B cell (primary cell): ENCODE data around the gene RTL5. TPM values are rescaled to one million over a fixed set of nuclear protein-coding genes. Genes with fewer than 3 reads are reported as not detected.

ENCODE experiments used
- ATAC-seq: fragments of 200-7000 bp; cut with Tn5 transposase; one replicate; pipeline ENCODE4 v1.10.0; 2021; ENCODE audit warnings: low read depth, mild to moderate bottlenecking, moderate number of reproducible peaks, moderate library complexity
- CTCF ChIA-PET: fragments of 350-600 bp; sonication (Branson Sonifier 250); formaldehyde crosslinking; loops from one replicate; lab custom pipeline; 2021; ENCODE audit warnings: antibody characterized with exemption, inconsistent platforms; lab: Charles Lee
- POLR2A ChIA-PET: fragments of 350-600 bp; sonication (Branson Sonifier 250); formaldehyde crosslinking; loops from one replicate; lab custom pipeline; 2021; ENCODE audit warnings: antibody characterized with exemption; lab: Charles Lee
- DNase-seq: peaks from one replicate; pipeline ENCODE4 v3.0.0; 2013
- H2AFZ ChIP-seq: 2 replicates; pipeline ENCODE4 v1.6.1; 2012; ENCODE audit warnings: mild to moderate bottlenecking, low read depth, low read length; ENCODE audit not compliant: insufficient read depth, poor library complexity, severe bottlenecking
- H3K27ac ChIP-seq, 2 donors: 1 replicate in 1 of 2; 2 replicates in 1 of 2; pipeline ENCODE4 v1.5.1; 2012 to 2013; ENCODE audit warnings: low read length in 2 of 2, mild to moderate bottlenecking in 2 of 2, moderate library complexity in 1 of 2
- H3K27me3 ChIP-seq, 4 experiments: fragments of 200-600 bp in 1 of 4; sonication (generic) in 1 of 4; replicated peaks in 1 of 4; 1 replicate in 2 of 4; 2 replicates in 2 of 4; pipeline versions ENCODE4 v1.6.1 to v1.7.0; 2013 to 2016; ENCODE audit warnings: low read length in 3 of 4, mild to moderate bottlenecking in 2 of 4, mixed read lengths in 1 of 4, moderate library complexity in 1 of 4; ENCODE audit not compliant: insufficient read depth in 4 of 4, control insufficient read depth in 3 of 4; ENCODE audit errors: control extremely low read depth in 1 of 4
- H3K36me3 ChIP-seq, 2 experiments: replicated peaks in 1 of 2; 1 replicate in 1 of 2; 2 replicates in 1 of 2; pipeline versions ENCODE4 v1.6.1 to v1.7.1; 2013; ENCODE audit warnings: low read length in 1 of 2; ENCODE audit not compliant: insufficient read depth in 2 of 2, control insufficient read depth in 1 of 2; ENCODE audit errors: control extremely low read depth in 1 of 2, extremely low read depth in 1 of 2
- H3K4me1 ChIP-seq, 2 donors: fragments of 200-600 bp in 1 of 2; sonication (generic) in 1 of 2; 1 replicate in 1 of 2; 2 replicates in 1 of 2; pipeline versions ENCODE4 v1.5.1 to v1.6.1; 2013 to 2017; ENCODE audit warnings: low read length in 2 of 2; ENCODE audit not compliant: control insufficient read depth in 2 of 2, insufficient read depth in 2 of 2
- H3K4me2 ChIP-seq: replicated peaks from 2 replicates; pipeline ENCODE3; 2012; ENCODE audit warnings: mild to moderate bottlenecking, low read depth, low read length; ENCODE audit not compliant: poor library complexity, severe bottlenecking
- H3K4me3 ChIP-seq, 5 experiments: fragments of 200-600 bp in 1 of 5; sonication (generic) in 1 of 5; 1 replicate in 3 of 5; 2 replicates in 2 of 5; pipeline versions ENCODE4 v1.5.1 to v1.7.0; 2011 to 2016; ENCODE audit warnings: low read length in 4 of 5, mild to moderate bottlenecking in 4 of 5, low read depth in 2 of 5, control low read depth in 1 of 5, moderate library complexity in 1 of 5; ENCODE audit not compliant: insufficient read depth in 1 of 5; ENCODE audit errors: control extremely low read depth in 1 of 5, extremely low read depth in 1 of 5
- H3K79me2 ChIP-seq: fragments of 200-600 bp; sonication (generic); one replicate; pipeline ENCODE4 v1.6.0; 2016; ENCODE audit warnings: low read length; ENCODE audit not compliant: control insufficient read depth, insufficient read depth
- H3K9ac ChIP-seq: fragments of 200-600 bp; sonication (generic); 2 replicates; pipeline ENCODE4 v1.6.1; 2017; ENCODE audit warnings: mild to moderate bottlenecking, low read length, moderate library complexity
- H3K9me3 ChIP-seq, 3 donors: one replicate each; pipeline versions ENCODE4 v1.6.1 to v1.7.1; 2013; ENCODE audit warnings: low read length in 2 of 3; ENCODE audit not compliant: control insufficient read depth in 2 of 3, insufficient read depth in 1 of 3; ENCODE audit errors: control extremely low read depth in 1 of 3
- H4K20me1 ChIP-seq: 2 replicates; pipeline ENCODE4 v1.6.0; 2012; ENCODE audit warnings: mild to moderate bottlenecking, low read length; ENCODE audit not compliant: insufficient read depth, control insufficient read depth, poor library complexity, severe bottlenecking
- H3K27ac Mint-ChIP-seq: one replicate; pipeline ENCODE4 v1.8.0; 2021; ENCODE audit warnings: mixed read lengths
- H3K27me3 Mint-ChIP-seq: one replicate; pipeline ENCODE4 v1.8.0; 2021; ENCODE audit warnings: mixed read lengths
- H3K4me1 Mint-ChIP-seq: one replicate; pipeline ENCODE4 v1.8.0; 2021; ENCODE audit warnings: mixed read lengths
- H3K4me3 Mint-ChIP-seq: one replicate; pipeline ENCODE4 v1.8.0; 2021; ENCODE audit warnings: mixed read lengths
- H3K9me3 Mint-ChIP-seq: one replicate; pipeline ENCODE4 v1.8.0; 2022; ENCODE audit warnings: mixed read lengths; ENCODE audit not compliant: insufficient read depth
- CTCF ChIP-seq: fragments of 200-600 bp; IDR thresholded peaks from one replicate; pipeline ENCODE4 v1.8.0; 2022; ENCODE audit warnings: antibody characterized with exemption, mild to moderate bottlenecking
- EZH2 ChIP-seq: IDR thresholded peaks from 2 replicates; pipeline ENCODE4 v1.6.1; 2012; ENCODE audit warnings: borderline replicate concordance, low read depth, mild to moderate bottlenecking, moderate library complexity, low read length; ENCODE audit not compliant: insufficient read depth, poor library complexity, severe bottlenecking
- WGBS: methylation state at CpG from one replicate; pipeline ENCODE4 v1.1.5; 2013; ENCODE audit warnings: missing lambda C conversion rate; ENCODE audit not compliant: insufficient coverage; 5-methylcytosine and 5-hydroxymethylcytosine counted together
- intact Hi-C: fragments of 100-400 bp; cut with micrococcal nuclease; formaldehyde crosslinking; loops from one replicate; pipeline ENCODE4 v1.10.0; 2022
- polyA plus RNA-seq: library from polyadenylated mRNA; depleted of rRNA; stranded (reverse); fragments of >200 nt; gene quantifications from 2 replicates; pipeline ENCODE4 v1.2.3, GENCODE V29; 2012
- total RNA-seq, 2 donors: library from RNA; stranded (reverse); fragments of 120-200 nt in 1 of 2; gene quantifications; 1 replicate in 1 of 2; 2 replicates in 1 of 2; pipeline versions ENCODE4 v1.2.3 to v1.2.4, GENCODE V29; 2013 to 2022

The RTL5 gene
- total and polyA plus RNA-seq, 2 donors (not counting 1 experiment from before 2014, with no cell fraction given): 1.0 to 22.4 TPM

GRCh38 chrX:72100824-72101351 is 30.8 kb downstream of the RTL5 start:
- H3K4me1 ChIP-seq: peaks cover 33 to 50% of the 10 kb centered on the region in 2 donors

More at GRCh38 chrX:72100824-72101351, 30.8 kb downstream of the RTL5 start:
- H3K9me3 ChIP-seq: no peaks in the 10 kb centered on the region
- peaks cover 52% of the 10 kb centered on the region for H3K4me1 Mint-ChIP-seq
- ChIA-PET POLR2A (interaction anchor here (0.8 kb wide), 1 partner anchor 80 kb away, joined by 8 read pairs; no protein-coding TSS in a partner anchor), CTCF (interaction anchor here (1.7 kb wide), 2 partner anchors 21 to 26 kb away, joined by 4 to 8 read pairs; no protein-coding TSS in a partner anchor)
- H2AFZ ChIP-seq: no peak overlapping the region
- H3K36me3 ChIP-seq: no peaks in the 10 kb centered on the region
- peaks cover 0 to 18% (median 2%) of the 10 kb centered on the region in 4 experiments for H3K27me3 ChIP-seq
- TF ChIP-seq CTCF (no peak), EZH2 (no peak)
- peak overlapping the region; percentile 87 for H3K27ac Mint-ChIP-seq
- peak overlapping the region; percentile 32 for H3K9ac ChIP-seq
- DNase-seq (peak; percentile 88), ATAC-seq (peak; percentile 78)
- intact Hi-C loops: loop anchor here (2.0 kb wide), 1 partner anchor 26 kb away; no protein-coding TSS in a partner anchor
- no peaks in the 10 kb centered on the region for H3K79me2 ChIP-seq
- peak overlapping the region; percentile 62 for H3K4me2 ChIP-seq
- peak overlapping the region in 2 of 5 experiments; percentile 7 to 36 for H3K4me3 ChIP-seq
- H4K20me1 ChIP-seq: no peaks in the 10 kb centered on the region
- no peaks in the 10 kb centered on the region for H3K9me3 Mint-ChIP-seq
- no peaks in the 10 kb centered on the region for H3K27me3 Mint-ChIP-seq
- 2% methylated on average over 3 of the region's 9 CpGs for WGBS
- H3K4me3 Mint-ChIP-seq: peak overlapping the region; percentile 80
- H3K27ac ChIP-seq: peak overlapping the region; percentile 56 to 60
